ENCODE results near the gene VAV3. TPM values are rescaled to one million over a fixed set of nuclear protein-coding genes. Genes with fewer than 3 reads are reported as not detected.
A peak's percentile ranks its signal among the peaks of the same experiment; 100 is the strongest.

Gene VAV3
- total RNA-seq, 1 donor from 2014 or later = 2.1 TPM

- no peak for ATAC-seq
- intact Hi-C loops (cut with micrococcal nuclease) = no loop called here
- DNase-seq = no peak
Observed at GRCh38 chr1:107817206-107817605, 147.8 kb downstream of the VAV3 start.

DNA sequence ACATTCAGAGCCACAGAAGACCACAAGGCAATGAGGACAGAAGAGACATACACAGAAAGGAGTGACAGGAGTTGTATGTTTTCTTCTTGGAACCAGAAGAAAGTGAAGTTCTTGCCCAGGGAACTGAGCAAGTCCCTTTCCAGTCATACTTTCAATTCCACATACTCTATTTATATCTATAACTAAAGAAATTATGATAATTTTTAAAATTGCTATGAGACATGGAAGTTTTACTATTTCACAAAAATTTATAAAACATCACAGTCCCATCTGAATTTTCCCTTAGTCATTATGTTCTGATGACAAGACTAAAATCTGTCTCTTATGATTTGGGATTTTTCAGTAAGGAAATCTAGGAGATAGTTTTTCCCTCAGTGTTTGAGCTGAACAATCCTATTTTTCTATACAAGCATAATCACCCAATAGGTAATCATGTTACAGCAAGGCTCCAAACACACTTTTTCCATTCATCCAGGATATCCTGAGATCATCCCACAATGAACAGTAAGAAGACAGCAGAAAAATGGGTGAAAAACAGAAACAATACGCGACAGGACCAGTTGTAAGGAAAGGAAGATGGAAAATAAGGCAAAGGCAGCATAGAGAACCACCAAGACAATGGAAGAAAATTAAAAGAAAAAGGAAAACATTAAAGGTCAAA is 154.6 kb downstream of the VAV3 start:
- no peak for ATAC-seq
- no peak for DNase-seq
- intact Hi-C loops (cut with micrococcal nuclease) = no loop called here

- ATAC-seq (no peak), DNase-seq (no peak)
- intact Hi-C loops (cut with micrococcal nuclease) = no loop called here
Observed at GRCh38 chr1:107807855-107808254, 157.1 kb downstream of the VAV3 start.

DNA sequence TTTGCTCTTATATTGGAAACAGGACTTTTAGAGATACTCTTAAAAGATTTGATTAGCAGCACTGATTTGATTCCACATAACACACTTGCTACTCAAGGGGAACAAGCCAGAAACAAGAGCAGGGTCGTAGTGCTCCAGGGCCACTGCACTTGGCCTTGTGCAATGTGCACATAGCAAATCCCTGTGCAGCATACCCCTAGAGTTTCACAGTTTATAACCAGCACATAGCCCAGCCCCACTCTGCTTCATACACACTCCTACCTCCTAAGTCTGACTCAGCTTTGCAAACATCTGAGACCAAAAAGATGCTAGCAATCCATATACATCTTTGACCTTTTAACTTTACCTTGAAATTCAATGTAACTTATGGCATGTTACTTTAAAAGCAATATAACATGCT is 157.6 kb downstream of the VAV3 start:
- DNase-seq (no peak), ATAC-seq (no peak)
- intact Hi-C loops (cut with micrococcal nuclease) = no loop called here

- no peak for ATAC-seq
- intact Hi-C loops (cut with micrococcal nuclease) = no loop called here
- DNase-seq = no peak
Observed at GRCh38 chr1:107806902-107807301, 158.1 kb downstream of the VAV3 start.

GRCh38 chr1:107804741-107805140 is 160.2 kb downstream of the VAV3 start:
- DNase-seq (no peak), ATAC-seq (no peak)
- intact Hi-C loops (cut with micrococcal nuclease) = no loop called here

GRCh38 chr1:107804134-107804533 is 160.8 kb downstream of the VAV3 start:
- no peak for DNase-seq
- ATAC-seq = no peak
- intact Hi-C loops (cut with micrococcal nuclease) = no loop called here

GRCh38 chr1:107803579-107803978 is 161.4 kb downstream of the VAV3 start:
- ATAC-seq = no peak
- intact Hi-C loops (cut with micrococcal nuclease) = no loop called here

GRCh38 chr1:107802654-107803053 is 162.3 kb downstream of the VAV3 start:
- no peak for DNase-seq
- intact Hi-C loops (cut with micrococcal nuclease) = no loop called here
- no peak for ATAC-seq

More at GRCh38 chr1:107803579-107803978, 161.4 kb downstream of the VAV3 start:
- no peak for DNase-seq

GRCh38 chr1:107795994-107796393 is 169.0 kb downstream of the VAV3 start:
- intact Hi-C loops (cut with micrococcal nuclease) = no loop called here
- peak; percentile 48 for ATAC-seq
- no peak for DNase-seq

DNA sequence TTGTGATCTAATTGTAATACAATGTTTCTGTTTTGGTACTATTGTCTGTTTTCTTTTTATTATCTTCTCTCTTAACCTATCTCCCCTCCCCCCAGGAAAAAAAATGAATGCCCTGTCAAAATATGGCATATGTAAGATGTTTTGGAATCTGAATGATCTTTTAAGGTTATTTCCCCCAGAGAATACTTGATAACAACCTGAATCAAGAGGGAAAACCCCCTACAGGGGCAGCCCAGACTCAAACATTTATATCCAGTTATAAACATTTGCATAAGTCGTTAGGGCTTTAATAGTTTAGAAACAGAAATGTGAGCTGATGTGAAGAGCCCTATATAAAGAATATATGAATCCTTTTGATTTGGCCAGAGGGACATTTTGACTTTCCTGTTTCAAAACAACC is 169.5 kb downstream of the VAV3 start:
- intact Hi-C loops (cut with micrococcal nuclease) = no loop called here
- DNase-seq (no peak), ATAC-seq (no peak)

GRCh38 chr1:107794571-107794970 is 170.4 kb downstream of the VAV3 start:
- DNase-seq = no peak
- intact Hi-C loops (cut with micrococcal nuclease) = no loop called here
- no peak for ATAC-seq

- DNase-seq (no peak), ATAC-seq (no peak)
- intact Hi-C loops (cut with micrococcal nuclease) = no loop called here
Observed at GRCh38 chr1:107793896-107794453, 171.0 kb downstream of the VAV3 start.

- intact Hi-C loops (cut with micrococcal nuclease) = no loop called here
- ATAC-seq (no peak), DNase-seq (no peak)
Observed at GRCh38 chr1:107791348-107791747, 173.6 kb downstream of the VAV3 start.

GRCh38 chr1:107789817-107790524 is 175.0 kb downstream of the VAV3 start:
- ATAC-seq = no peak
- intact Hi-C loops (cut with micrococcal nuclease) = no loop called here
- no peak for DNase-seq

DNA sequence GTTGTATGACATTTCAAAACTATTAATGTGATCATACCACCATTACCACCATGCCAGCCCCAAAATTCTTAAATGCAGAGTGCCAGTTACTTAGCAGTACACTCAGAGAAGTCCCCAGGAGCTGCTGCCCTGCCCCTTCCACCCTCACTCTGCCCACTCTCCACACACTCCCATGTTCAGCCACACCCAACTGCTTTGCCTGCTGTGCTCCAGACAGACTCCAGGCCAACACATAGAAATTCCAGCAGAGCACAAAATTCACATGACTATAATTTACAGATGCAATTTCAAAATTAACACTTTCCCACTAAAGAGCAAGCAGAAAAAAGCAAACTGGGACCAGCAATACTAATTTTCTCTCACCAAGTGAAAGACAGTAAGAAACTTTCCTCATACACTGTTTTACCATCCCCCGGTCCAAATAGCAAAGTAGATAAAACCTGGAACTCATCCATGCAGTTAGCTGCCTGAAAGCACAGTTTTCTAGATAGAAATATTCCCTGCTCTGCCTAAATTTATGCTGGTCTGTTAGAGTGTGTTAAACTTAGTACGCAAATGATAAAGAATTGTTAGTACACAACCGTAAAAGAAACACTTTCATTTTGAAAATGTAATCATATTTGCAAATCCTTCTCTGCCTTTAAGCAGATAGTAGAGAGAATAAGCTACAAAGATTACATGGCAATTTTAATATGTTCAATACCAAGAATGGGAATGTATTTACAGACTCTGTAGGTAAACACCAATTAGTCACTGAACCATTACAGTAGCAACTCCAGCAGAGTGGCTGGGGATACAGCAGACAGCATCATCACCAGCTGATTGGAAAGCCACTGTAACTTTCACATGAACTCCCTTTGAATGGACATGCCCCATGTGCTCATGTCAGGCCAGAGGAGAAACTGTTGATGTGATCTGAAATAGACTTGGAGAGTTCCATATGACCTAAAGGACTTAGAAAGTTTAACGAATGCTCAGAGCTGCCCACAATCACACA is 176.5 kb downstream of the VAV3 start:
- intact Hi-C loops (cut with micrococcal nuclease) = no loop called here
- DNase-seq = no peak
- peak; percentile 43 for ATAC-seq

DNA sequence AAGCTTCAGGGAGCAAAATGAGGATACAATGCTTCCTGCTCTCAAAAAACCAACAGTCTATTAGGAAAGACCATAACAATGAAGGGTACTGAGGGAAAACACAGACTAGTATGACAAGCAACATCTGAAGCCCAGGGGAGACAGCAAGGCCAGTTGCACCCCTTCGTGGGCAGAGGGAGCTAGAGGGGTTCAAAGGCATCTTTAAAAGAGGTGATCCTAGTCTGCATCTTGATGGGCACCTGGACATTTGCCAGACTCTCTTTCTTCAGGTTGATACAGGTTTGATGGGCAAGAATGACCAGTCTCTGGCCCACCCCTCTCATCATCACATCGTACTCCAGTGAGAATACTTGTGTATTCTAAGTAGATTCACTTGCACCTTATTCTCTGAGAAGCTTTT is 177.7 kb downstream of the VAV3 start:
- intact Hi-C loops (cut with micrococcal nuclease) = no loop called here
- no peak for ATAC-seq

GRCh38 chr1:107786203-107786845 is 178.7 kb downstream of the VAV3 start:
- DNase-seq (no peak), ATAC-seq (peak; percentile 33)
- intact Hi-C loops (cut with micrococcal nuclease) = no loop called here

More for the DNA sequence above, 177.7 kb downstream of the VAV3 start:
- no peak for DNase-seq
